SU-DHL-6 (cell line): ENCODE results near the gene SPECC1.
"Not testable (repeated sequence)": the region's sequence is repeated elsewhere in the genome, so short reads cannot be mapped to it uniquely, and the experiment has no call there.

ENCODE experiments used
- H2AFZ ChIP-seq: fragments of 200-600 bp; sonication (generic); 2 replicates; pipeline ENCODE4 v1.6.1; 2014; ENCODE audit warnings: low read depth, mild to moderate bottlenecking, moderate library complexity, mixed read lengths, antibody characterized with exemption, low read length; ENCODE audit not compliant: severe bottlenecking
- H3F3A ChIP-seq: fragments of 200-600 bp; shearing (Covaris generic); 2 replicates; pipeline ENCODE4 v1.6.0; 2016; ENCODE audit warnings: antibody characterized with exemption, mild to moderate bottlenecking; ENCODE audit not compliant: insufficient read depth
- H3K27ac ChIP-seq: fragments of 200-600 bp; sonication (generic); 2 replicates; pipeline ENCODE4 v1.5.1; 2016; ENCODE audit warnings: low read depth, mild to moderate bottlenecking, low read length, moderate library complexity, mixed read lengths
- H3K27me3 ChIP-seq: fragments of 200-600 bp; sonication (generic), shearing (Covaris generic); 2 replicates; pipeline ENCODE4 v1.6.0; 2014; ENCODE audit warnings: mild to moderate bottlenecking, low read length
- H3K36me3 ChIP-seq: fragments of 200-600 bp; sonication (generic); 2 replicates; pipeline ENCODE4 v1.6.1; 2014; ENCODE audit warnings: mild to moderate bottlenecking, low read length, mixed read lengths
- H3K4me2 ChIP-seq: fragments of 300-600, 200-600 bp; shearing (Covaris generic), sonication (generic); 2 replicates; pipeline ENCODE4 v1.6.0; 2014; ENCODE audit warnings: low read length, low read depth, mild to moderate bottlenecking; ENCODE audit not compliant: poor library complexity, severe bottlenecking
- H3K4me3 ChIP-seq: fragments of 200-600 bp; sonication (generic); 2 replicates; pipeline ENCODE4 v1.5.1; 2014; ENCODE audit warnings: antibody characterized with exemption, low read length, mild to moderate bottlenecking, mixed read lengths; ENCODE audit not compliant: insufficient read depth, poor library complexity, severe bottlenecking
- H3K79me2 ChIP-seq: fragments of 200-600 bp; sonication (generic); 2 replicates; pipeline ENCODE4 v1.6.1; 2014; ENCODE audit warnings: mild to moderate bottlenecking, low read length, moderate library complexity; ENCODE audit not compliant: insufficient read depth
- H3K9ac ChIP-seq: fragments of 200-600 bp; sonication (generic); 2 replicates; pipeline ENCODE4 v1.7.0; 2014; ENCODE audit warnings: mild to moderate bottlenecking, low read length
- H3K9me2 ChIP-seq: fragments of 200-600 bp; sonication (generic); replicated peaks from 2 replicates; pipeline ENCODE4 v1.6.1; 2014; ENCODE audit warnings: low read length; ENCODE audit not compliant: insufficient read depth
- H3K9me3 ChIP-seq: fragments of 200-600 bp; sonication (generic); 2 replicates; pipeline ENCODE4 v1.6.1; 2014; ENCODE audit warnings: low read length, mixed read lengths; ENCODE audit not compliant: insufficient read depth
- H4K20me1 ChIP-seq: fragments of 200-600 bp; sonication (generic); 2 replicates; pipeline ENCODE4 v1.6.1; 2014; ENCODE audit warnings: low read depth, mild to moderate bottlenecking, antibody characterized with exemption, low read length, moderate library complexity, mixed read lengths
- EZH2phosphoT487 ChIP-seq: fragments of 200-600 bp; sonication (generic), shearing (Covaris generic); conservative IDR thresholded peaks from 2 replicates; pipeline ENCODE4 v1.6.1; 2018; ENCODE audit warnings: mild to moderate bottlenecking, antibody characterized with exemption, low read length, moderate library complexity, mixed read lengths
- TF ChIP-seq, protein P1 (sequence below): fragments of 200-600 bp; sonication (generic); IDR thresholded peaks from one replicate; pipeline ENCODE4 v1.5.1; 2017; ENCODE audit warnings: antibody characterized with exemption, mild to moderate bottlenecking, low read length, moderate library complexity; ENCODE audit not compliant: insufficient read depth, poor library complexity, severe bottlenecking

The SPECC1 gene

DNA sequence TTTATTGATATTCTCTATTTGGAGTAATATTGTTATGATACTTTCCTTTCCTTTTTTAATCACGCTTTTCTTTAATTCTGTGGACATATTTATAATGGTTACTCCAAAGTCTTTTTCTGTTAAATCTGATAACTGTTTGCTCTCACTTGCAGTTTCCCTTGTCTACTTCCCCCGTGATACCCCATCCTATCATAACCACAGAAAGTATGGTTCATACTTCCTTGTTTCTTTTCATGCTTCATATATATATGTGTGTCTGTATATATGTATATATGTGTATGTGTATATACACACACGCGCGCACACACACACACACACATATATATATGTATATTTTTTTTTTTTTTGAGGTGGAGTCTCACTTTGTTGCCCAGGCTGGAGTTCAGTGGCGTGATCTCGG lies 23.5 kb downstream of the SPECC1 start:
- no peak overlapping the region for H3K4me2 ChIP-seq
- H3F3A ChIP-seq = 0 out of 2 replicates have a peak, but pooled peaks cover 2% of the 10 kb centered on the region
- H3K9me3 ChIP-seq = no peaks in the 10 kb centered on the region
- H3K9ac ChIP-seq = no peak overlapping the region
- no peaks in the 10 kb centered on the region for H3K27me3 ChIP-seq
- H3K4me3 ChIP-seq = no peak overlapping the region
- no peak for TF ChIP-seq EZH2phosphoT487
- TF ChIP-seq, protein P1, sequence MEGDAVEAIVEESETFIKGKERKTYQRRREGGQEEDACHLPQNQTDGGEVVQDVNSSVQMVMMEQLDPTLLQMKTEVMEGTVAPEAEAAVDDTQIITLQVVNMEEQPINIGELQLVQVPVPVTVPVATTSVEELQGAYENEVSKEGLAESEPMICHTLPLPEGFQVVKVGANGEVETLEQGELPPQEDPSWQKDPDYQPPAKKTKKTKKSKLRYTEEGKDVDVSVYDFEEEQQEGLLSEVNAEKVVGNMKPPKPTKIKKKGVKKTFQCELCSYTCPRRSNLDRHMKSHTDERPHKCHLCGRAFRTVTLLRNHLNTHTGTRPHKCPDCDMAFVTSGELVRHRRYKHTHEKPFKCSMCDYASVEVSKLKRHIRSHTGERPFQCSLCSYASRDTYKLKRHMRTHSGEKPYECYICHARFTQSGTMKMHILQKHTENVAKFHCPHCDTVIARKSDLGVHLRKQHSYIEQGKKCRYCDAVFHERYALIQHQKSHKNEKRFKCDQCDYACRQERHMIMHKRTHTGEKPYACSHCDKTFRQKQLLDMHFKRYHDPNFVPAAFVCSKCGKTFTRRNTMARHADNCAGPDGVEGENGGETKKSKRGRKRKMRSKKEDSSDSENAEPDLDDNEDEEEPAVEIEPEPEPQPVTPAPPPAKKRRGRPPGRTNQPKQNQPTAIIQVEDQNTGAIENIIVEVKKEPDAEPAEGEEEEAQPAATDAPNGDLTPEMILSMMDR = no peak
- no peaks in the 10 kb centered on the region for H3K9me2 ChIP-seq
- H4K20me1 ChIP-seq = no peaks in the 10 kb centered on the region
- no peak overlapping the region for H3K27ac ChIP-seq
- no peak overlapping the region for H2AFZ ChIP-seq
- H3K79me2 ChIP-seq = no peaks in the 10 kb centered on the region
- H3K36me3 ChIP-seq = no peaks in the 10 kb centered on the region

GRCh38 chr17:20033415-20033814 lies 24.3 kb downstream of the SPECC1 start:
- no peak overlapping the region for H3K4me3 ChIP-seq
- no peaks in the 10 kb centered on the region for H3K36me3 ChIP-seq
- no peaks in the 10 kb centered on the region for H3K27me3 ChIP-seq
- no peak overlapping the region for H2AFZ ChIP-seq
- H3K9me2 ChIP-seq = no peaks in the 10 kb centered on the region
- 0 out of 2 replicates have a peak, but pooled peaks cover 2% of the 10 kb centered on the region for H3F3A ChIP-seq
- H4K20me1 ChIP-seq = no peaks in the 10 kb centered on the region
- TF ChIP-seq EZH2phosphoT487 = no peak
- TF ChIP-seq, protein P1 = no peak
- no peaks in the 10 kb centered on the region for H3K79me2 ChIP-seq
- no peak overlapping the region for H3K27ac ChIP-seq
- H3K4me2 ChIP-seq = no peak overlapping the region
- no peak overlapping the region for H3K9ac ChIP-seq
- H3K9me3 ChIP-seq = no peaks in the 10 kb centered on the region

DNA sequence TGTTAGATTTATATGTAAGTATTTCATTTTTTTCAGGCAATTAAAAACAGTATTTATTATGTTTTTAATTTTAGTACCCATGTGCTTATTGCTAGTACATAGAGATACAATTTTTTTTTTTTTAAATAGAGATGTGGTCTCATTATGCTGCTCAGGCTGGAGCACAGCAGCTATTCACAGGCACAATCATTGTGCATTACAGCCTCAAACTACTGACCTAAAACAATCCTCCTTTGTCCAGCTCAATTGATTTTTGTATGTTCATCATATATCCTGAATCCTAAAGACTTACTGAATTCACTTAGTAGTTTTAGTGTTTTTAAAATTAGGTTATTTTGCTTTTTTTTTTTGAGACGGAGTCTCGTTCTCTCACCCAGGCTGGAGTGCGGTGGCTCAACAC lies 26.3 kb downstream of the SPECC1 start:
- Histone ChIP-seq H3K4me3 (no peak overlapping the region), H3K27me3 (no peaks in the 10 kb centered on the region), H3K36me3 (no peaks in the 10 kb centered on the region), H3K79me2 (no peaks in the 10 kb centered on the region), H3K9me2 (no peaks in the 10 kb centered on the region), H3F3A (0 out of 2 replicates have a peak, but pooled peaks cover 2% of the 10 kb centered on the region), H3K9ac (no peak overlapping the region), H4K20me1 (no peaks in the 10 kb centered on the region), H2AFZ (no peak overlapping the region), H3K27ac (no peak overlapping the region), H3K4me2 (no peak overlapping the region), H3K9me3 (no peaks in the 10 kb centered on the region)
- TF ChIP-seq, protein P1 = no peak
- TF ChIP-seq EZH2phosphoT487 = no peak

DNA sequence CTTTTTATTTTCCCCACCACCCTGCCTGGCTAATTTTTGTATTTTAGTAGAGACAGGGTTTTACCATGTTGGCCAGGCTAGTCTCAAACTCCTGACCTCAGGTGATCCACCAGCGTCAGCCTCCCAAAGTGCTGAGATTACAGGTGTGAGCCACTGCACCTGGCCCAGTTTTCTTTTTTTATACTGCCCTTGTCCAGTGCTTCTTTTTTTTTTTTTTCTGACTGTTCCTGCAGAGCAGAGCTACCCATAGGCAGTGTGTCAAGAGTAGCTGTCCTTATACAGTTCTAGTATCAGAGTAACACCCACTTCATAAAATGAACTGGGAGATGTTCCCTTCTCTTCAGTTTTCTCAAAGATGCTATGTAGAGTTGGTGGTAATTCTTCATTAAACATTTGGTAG lies 28.1 kb downstream of the SPECC1 start:
- H3K36me3 ChIP-seq, H2AFZ ChIP-seq, H3K9ac ChIP-seq, H3K4me3 ChIP-seq, H3K4me2 ChIP-seq, H4K20me1 ChIP-seq, H3K9me3 ChIP-seq, H3K27ac ChIP-seq, H3K27me3 ChIP-seq, H3F3A ChIP-seq, H3K79me2 ChIP-seq, H3K9me2 ChIP-seq: not testable (repeated sequence)
